ENCODE measurements around the gene OR8B8.
"Not testable (repeated sequence)": the region's sequence is repeated elsewhere in the genome, so short reads cannot be mapped to it uniquely, and the experiment has no call there.

Gene OR8B8

DNA sequence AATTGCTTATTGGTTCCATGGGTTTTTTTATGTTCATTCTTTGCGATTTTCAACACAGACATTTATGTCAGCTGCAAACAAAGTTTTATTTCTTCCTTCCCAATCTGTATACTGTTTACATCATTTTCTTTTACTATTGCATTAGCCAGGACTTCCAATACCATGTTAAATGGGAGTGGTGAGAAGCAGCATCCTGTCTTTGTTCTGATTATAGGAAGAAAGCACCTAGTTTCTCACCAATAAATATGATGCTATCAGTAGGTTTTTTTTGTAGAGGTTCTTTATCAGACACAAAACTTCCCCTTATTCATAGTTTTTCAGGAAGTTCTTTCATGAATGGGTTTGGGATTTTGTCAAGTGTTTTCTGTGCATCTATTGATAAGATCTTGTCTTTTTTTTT, 28.0 kb upstream of the OR8B8 start:
- H3K9ac ChIP-seq: no peak overlapping the region
- no peaks in the 10 kb centered on the region for H3K27me3 ChIP-seq
- TF ChIP-seq Cebpa-rat (IDR thresholded peaks at IDR 0.05): no peak
- no peak overlapping the region for H3K27ac ChIP-seq
- no peaks in the 10 kb centered on the region for H3K9me3 ChIP-seq
- H3K4me2 ChIP-seq: no peak overlapping the region
- H3K36me3 ChIP-seq: no peaks in the 10 kb centered on the region
- no peak overlapping the region for H3K4me3 ChIP-seq
- H4K20me1 ChIP-seq: no peaks in the 10 kb centered on the region
- peaks cover 21% of the 10 kb centered on the region for H3K4me1 ChIP-seq

DNA sequence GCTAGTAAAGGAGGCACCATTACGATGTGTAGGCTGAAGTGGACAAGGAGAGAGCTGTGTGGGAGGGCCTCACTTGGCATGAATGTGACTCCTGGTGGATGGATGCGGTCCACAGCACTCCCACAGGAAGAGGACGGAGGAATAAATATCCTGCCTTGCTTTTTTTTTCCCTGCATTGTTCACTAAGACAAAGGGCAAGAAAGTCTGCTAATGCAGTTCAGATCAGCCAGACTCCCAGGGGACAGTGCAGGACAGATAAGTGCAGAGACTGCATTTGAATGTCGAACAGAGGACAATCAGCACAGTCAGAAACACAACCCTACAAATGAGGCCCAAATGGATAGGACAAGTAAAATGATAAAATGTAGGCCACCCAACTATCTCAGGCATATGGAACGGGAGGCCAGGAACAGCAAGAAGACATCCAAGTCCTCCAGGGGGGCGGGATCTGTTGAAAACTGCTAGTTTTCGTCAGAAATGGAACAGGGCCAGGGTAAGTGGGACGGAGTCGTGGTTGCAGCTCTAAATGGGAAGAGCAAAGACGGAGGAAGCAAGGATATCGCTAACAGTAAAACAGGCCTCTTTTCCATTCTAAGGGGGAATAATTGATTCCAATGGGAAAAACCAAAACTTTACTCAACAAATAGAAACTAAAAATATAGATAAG, 25.2 kb upstream of the OR8B8 start:
- Histone ChIP-seq H3K4me1 (peaks cover 21% of the 10 kb centered on the region), H4K20me1 (no peaks in the 10 kb centered on the region), H3K27me3 (no peaks in the 10 kb centered on the region)

DNA sequence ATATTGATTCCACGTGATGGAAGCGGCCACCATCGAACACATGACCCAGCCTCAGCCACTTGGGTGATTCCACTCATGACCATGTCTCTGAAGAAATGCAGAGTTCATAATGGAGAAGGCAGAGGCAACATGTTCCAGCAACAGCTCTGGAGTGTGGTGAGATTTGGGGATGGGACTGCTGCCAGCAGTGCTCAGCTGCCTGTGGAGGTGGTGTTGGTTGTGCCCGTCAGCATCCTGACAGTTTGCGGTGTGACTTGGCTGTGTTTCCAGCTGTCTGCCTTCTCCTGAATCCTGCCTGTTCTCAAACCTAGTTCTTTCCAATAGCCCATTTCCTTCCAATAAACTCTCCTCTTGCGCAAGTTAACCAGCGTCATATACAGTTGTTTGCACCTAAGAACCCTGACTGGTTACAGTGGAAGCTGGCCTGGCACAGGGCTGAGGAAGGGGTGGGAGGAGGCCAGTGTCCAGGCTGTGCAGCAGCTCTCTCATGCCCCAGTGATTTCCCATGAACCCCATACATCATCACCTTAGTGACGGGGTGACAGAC, 22.0 kb upstream of the OR8B8 start:
- no peaks in the 10 kb centered on the region for H3K27me3 ChIP-seq
- peaks cover 25% of the 10 kb centered on the region for H3K4me1 ChIP-seq
- TF ChIP-seq Cebpa-rat (IDR thresholded peaks at IDR 0.05): no peak
- no peaks in the 10 kb centered on the region for H3K36me3 ChIP-seq
- no peak overlapping the region for H3K27ac ChIP-seq
- H4K20me1 ChIP-seq: no peaks in the 10 kb centered on the region
- H3K9me3 ChIP-seq: no peaks in the 10 kb centered on the region
- H3K4me3 ChIP-seq: no peak overlapping the region
- no peak overlapping the region for H3K4me2 ChIP-seq
- H3K9ac ChIP-seq: no peak overlapping the region

More for the DNA sequence above, 25.2 kb upstream of the OR8B8 start:
- Histone ChIP-seq H3K4me2 (peak overlapping the region; percentile 49), H3K4me3 (no peak overlapping the region), H3K27ac (no peak overlapping the region), H3K9me3 (no peaks in the 10 kb centered on the region), H3K36me3 (no peaks in the 10 kb centered on the region), H3K9ac (no peak overlapping the region)
- TF ChIP-seq Cebpa-rat (IDR thresholded peaks at IDR 0.05): no peak

DNA sequence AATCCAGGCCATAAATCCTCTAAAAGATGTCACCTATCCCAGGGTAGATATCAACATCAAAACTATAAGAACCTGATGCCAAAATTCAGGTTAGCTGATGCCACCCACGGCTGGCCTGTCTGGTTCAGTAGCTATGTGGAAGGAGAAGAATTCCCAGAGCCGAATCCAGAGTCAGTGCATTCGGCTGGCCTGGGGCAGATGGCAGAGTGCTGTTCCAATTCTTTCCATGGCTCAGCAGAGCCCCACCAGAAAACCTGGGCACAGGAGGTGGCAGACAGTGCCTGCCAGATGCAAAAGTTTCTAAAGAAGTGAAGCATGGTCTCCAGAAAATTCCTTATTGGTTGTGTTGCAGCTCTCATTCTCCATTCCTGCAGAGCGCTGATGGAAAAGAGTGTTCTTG, 19.9 kb upstream of the OR8B8 start:
- H3K36me3 ChIP-seq: no peaks in the 10 kb centered on the region
- TF ChIP-seq Cebpa-rat (IDR thresholded peaks at IDR 0.05): no peak
- H3K9ac ChIP-seq: no peak overlapping the region
- no peaks in the 10 kb centered on the region for H3K9me3 ChIP-seq
- H3K4me1 ChIP-seq: peaks cover 35% of the 10 kb centered on the region
- H3K27me3 ChIP-seq: no peaks in the 10 kb centered on the region
- no peak overlapping the region for H3K4me3 ChIP-seq
- H3K4me2 ChIP-seq: no peak overlapping the region
- no peak overlapping the region for H3K27ac ChIP-seq
- no peaks in the 10 kb centered on the region for H4K20me1 ChIP-seq

DNA sequence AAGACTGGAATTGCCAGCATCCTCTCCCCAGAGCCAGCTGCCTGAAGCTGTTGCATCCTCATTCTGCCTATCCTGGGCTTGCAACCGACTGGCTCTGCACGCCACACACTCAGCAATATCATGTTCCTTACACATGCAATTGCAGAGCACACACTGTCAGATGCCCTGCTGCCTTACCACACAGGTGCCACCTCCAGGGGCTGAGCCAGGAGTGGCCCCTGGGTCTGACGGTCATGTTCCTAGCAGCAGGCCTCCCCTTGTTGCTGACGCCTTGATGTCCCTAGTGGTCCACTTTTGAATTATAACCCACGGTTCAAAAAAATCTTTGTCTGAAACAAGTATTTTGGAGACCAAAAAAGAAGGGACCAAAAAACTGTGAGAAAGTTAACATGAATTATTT, 18.5 kb upstream of the OR8B8 start:
- Histone ChIP-seq H3K9ac (no peak overlapping the region), H3K4me2 (no peak overlapping the region), H3K4me1 (peaks cover 40% of the 10 kb centered on the region), H3K27me3 (no peaks in the 10 kb centered on the region), H3K27ac (no peak overlapping the region), H3K9me3 (peaks cover 9% of the 10 kb centered on the region; the same call in 1 of the 2 replicates), H4K20me1 (no peaks in the 10 kb centered on the region), H3K36me3 (no peaks in the 10 kb centered on the region), H3K4me3 (no peak overlapping the region)
- TF ChIP-seq Cebpa-rat (IDR thresholded peaks at IDR 0.05): no peak

DNA sequence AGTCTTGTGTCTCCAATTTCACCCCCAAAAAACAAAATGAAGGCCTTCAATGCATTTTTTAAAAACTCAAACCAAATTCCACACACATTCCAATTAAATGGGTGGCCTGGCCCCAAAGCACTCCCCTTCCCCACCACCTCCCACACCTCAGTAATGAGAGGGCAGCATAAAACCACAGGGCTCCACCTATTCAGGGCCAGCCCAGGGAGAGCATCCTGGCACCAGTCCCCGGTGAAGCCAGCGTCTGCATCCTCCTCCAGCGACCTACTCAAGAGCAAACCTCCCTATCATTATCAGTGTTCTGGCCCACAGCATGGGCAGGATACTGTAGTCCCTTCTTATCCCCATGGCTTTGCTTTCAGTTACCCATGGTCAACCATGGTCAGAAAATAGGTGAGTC, 17.8 kb upstream of the OR8B8 start:
- peak overlapping the region; percentile 62 for H3K4me2 ChIP-seq
- peaks cover 42% of the 10 kb centered on the region for H3K4me1 ChIP-seq
- no peak overlapping the region for H3K4me3 ChIP-seq
- H3K9me3 ChIP-seq: peaks cover 12% of the 10 kb centered on the region; the same call in 1 of the 2 replicates
- H3K36me3 ChIP-seq: no peaks in the 10 kb centered on the region
- no peak overlapping the region for H3K9ac ChIP-seq
- no peak overlapping the region for H3K27ac ChIP-seq
- no peaks in the 10 kb centered on the region for H3K27me3 ChIP-seq
- no peak for TF ChIP-seq Cebpa-rat (IDR thresholded peaks at IDR 0.05)
- no peaks in the 10 kb centered on the region for H4K20me1 ChIP-seq

DNA sequence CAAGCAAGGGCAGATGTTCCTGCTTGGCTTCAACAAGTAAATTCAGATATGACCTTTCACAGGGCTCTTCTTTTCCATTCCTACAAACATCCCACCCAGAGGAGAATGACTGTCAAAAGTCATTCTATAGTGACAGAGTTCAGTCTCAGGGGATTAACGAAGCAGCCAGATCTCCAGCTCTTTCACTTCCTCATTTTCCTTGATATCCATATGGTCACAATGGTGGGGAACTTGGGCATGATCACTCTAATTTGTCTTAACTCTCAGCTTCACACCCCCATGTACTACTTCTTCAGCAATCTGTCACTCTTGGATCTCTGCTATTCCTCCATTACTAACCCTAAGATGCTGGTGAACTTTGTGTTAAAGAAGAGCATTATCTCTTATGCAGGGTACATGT, 15.0 kb upstream of the OR8B8 start:
- no peak for TF ChIP-seq Cebpa-rat (IDR thresholded peaks at IDR 0.05)
- Histone ChIP-seq H3K4me3 (no peak overlapping the region), H3K4me2 (peak overlapping the region; percentile 17), H3K27me3 (no peaks in the 10 kb centered on the region), H4K20me1 (no peaks in the 10 kb centered on the region), H3K4me1 (peaks cover 50% of the 10 kb centered on the region), H3K9me3 (peaks cover 12% of the 10 kb centered on the region; the same call in 1 of the 2 replicates), H3K27ac (no peak overlapping the region), H3K36me3 (no peaks in the 10 kb centered on the region), H3K9ac (no peak overlapping the region)

DNA sequence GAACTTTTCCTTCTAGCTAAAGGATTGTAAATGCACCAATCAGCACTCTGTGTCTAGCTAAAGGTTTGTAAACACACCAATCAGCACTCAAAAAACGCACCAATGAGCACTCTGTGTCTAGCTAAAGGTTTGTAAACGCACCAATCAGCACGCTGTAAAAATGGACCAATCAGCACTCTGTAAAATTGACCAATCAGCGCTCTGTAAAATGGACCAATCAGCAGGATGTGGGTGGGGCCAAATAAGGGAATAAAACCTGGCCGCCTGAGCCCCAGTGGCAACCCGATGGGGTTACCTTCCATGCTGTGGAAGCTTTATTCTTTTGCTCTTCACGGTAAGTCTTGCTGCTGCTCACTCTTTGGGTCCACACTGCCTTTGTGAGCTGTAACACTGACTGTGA, 13.9 kb upstream of the OR8B8 start:
- not testable (repeated sequence) for H3K9ac ChIP-seq, H3K27ac ChIP-seq, H4K20me1 ChIP-seq, H3K27me3 ChIP-seq, H3K4me3 ChIP-seq, H3K4me2 ChIP-seq, H3K36me3 ChIP-seq
- Histone ChIP-seq H3K4me1 (peaks cover 61% of the 10 kb centered on the region), H3K9me3 (peaks cover 12% of the 10 kb centered on the region; the same call in 1 of the 2 replicates)

DNA sequence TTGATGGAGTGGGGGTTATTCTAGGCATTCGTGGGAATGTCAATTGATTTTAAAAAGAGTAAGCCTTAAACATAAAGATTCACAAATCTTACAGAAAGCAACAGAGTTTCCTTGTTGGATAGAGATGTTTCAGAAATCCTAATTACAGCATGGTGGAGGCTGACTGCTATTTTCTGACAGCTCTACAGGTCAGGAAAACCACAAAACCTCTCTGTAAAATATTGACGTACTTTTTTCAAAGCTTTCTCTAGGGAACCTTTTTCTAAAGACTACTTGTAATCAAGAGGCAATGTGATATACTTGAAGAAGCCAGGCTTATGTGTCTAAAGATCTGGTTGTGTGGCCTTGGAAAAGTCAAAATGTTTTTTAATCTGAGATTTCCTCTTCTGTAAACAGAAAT, 9.1 kb upstream of the OR8B8 start:
- Histone ChIP-seq H3K4me1 (peaks cover 27% of the 10 kb centered on the region), H3K4me3 (no peak overlapping the region), H3K9ac (no peak overlapping the region), H4K20me1 (no peaks in the 10 kb centered on the region), H3K27ac (no peak overlapping the region), H3K4me2 (peak overlapping the region; percentile 55), H3K27me3 (no peaks in the 10 kb centered on the region), H3K9me3 (peaks cover 8% of the 10 kb centered on the region; the same call in 1 of the 2 replicates), H3K36me3 (no peaks in the 10 kb centered on the region)
- TF ChIP-seq Cebpa-rat (IDR thresholded peaks at IDR 0.05): no peak

DNA sequence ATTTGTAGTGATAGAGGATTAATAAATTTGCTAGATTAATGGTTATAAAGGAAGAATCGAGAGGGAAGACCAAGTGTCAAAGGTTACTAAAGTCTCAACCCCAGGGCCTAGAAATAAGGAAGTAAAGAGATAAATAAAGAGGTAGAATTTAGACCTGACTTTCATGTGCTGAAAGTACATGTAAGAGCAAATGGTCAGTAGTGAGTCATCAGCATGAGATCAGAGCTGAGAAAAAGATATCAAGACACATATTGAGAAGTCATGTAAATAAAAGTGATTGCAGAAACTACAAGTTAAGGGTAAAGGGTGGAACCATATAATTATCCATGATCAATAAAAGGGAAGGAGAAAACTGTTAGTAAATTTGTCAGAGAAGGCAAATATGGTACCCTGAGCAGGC, 1.4 kb upstream of the OR8B8 start:
- H3K4me3 ChIP-seq: no peak overlapping the region
- H3K9me3 ChIP-seq: no peaks in the 10 kb centered on the region
- H3K4me2 ChIP-seq: no peak overlapping the region
- no peaks in the 10 kb centered on the region for H3K27me3 ChIP-seq
- no peak overlapping the region for H3K27ac ChIP-seq
- H3K36me3 ChIP-seq: no peaks in the 10 kb centered on the region
- no peak overlapping the region for H3K9ac ChIP-seq
- H4K20me1 ChIP-seq: no peaks in the 10 kb centered on the region
- TF ChIP-seq Cebpa-rat (IDR thresholded peaks at IDR 0.05): no peak
- no peaks in the 10 kb centered on the region for H3K4me1 ChIP-seq

Measured in BLaER1 (cell line).